Measurements from ENCODE around the gene FARS2.

- TF ChIP-seq CTCF (IDR thresholded peaks at IDR 0.05) (no peak), ZBTB43 (CRISPR knock-in tag; IDR thresholded peaks at IDR 0.05) (no peak), ZNF263 (CRISPR knock-in tag; IDR thresholded peaks at IDR 0.05; ENCODE audit: low read depth) (no peak), ARID4B (CRISPR knock-in tag; IDR thresholded peaks at IDR 0.05; ENCODE audit: borderline replicate concordance) (no peak), GTF2I (CRISPR knock-in tag; conservative IDR thresholded peaks at IDR 0.05) (no peak), USF2 (CRISPR knock-in tag; IDR thresholded peaks at IDR 0.05) (no peak)
Observed at GRCh38 chr6:5706124-5707033, 445.1 kb downstream of the FARS2 start.

Measured in WTC11 (cell line).